Astrocyte (in vitro differentiated cells and primary cell): ENCODE data around the gene SFXN3.
"Not testable (repeated sequence)": the region's sequence is repeated elsewhere in the genome, so short reads cannot be mapped to it uniquely, and the experiment has no call there.

Experiments used
- CTCF ChIP-seq: IDR thresholded peaks from 2 replicates; pipeline ENCODE4 v1.5.1; 2011; ENCODE audit warnings: low read depth, mild to moderate bottlenecking, inconsistent platforms, low read length, moderate library complexity; ENCODE audit not compliant: insufficient read depth
- EZH2 ChIP-seq: IDR thresholded peaks from 2 replicates; pipeline ENCODE4 v1.6.1; 2012; ENCODE audit warnings: mild to moderate bottlenecking, low read length, inconsistent platforms; ENCODE audit not compliant: insufficient read depth

- not testable (repeated sequence) for TF ChIP-seq EZH2, CTCF
Observed at GRCh38 chr10:101034404-101034803, 3.4 kb downstream of the SFXN3 start.
